HG03060 (cell line): ENCODE results near the gene HELZ2.

Experiments
- ATAC-seq: cut with Tn5 transposase; IDR thresholded peaks from one replicate; pipeline ENCODE4 v1.9.1; 2021; ENCODE audit warnings: low read depth, moderate number of reproducible peaks; ENCODE audit not compliant: unreplicated experiment

The HELZ2 gene

DNA sequence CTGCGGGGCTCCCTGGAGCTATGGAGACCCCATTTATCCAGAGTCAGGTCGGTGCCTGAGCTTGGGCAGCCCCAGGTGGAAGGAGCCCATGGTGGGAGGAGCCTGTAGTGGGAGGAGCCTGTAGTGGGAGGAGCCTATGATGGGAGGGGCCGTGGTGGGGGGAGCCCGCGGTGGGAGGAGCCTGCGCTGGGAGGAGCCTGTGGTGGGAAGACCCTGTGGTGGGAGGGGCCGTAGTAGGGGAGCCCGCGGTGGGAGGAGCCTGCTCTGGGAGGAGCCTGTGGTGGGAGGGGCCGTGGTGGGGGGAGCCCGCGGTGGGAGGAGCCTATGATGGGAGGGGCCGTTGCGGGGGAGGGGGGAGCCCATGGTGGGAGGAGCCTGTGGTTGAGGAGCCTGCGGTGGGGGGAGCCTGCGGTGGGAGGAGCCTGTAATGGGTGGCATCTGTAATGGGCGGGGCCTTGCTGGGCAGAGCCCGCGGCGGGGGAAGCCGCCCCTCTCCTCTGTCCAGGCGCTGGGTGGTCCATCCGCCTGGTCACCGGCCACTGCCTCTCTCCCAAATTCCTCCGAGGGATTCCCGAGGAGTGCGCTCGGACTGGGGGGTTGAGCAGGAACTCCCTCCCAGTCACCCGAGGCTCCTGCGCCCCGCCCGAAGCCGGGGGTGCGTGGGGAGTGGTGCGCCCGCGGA lies 20.6 kb downstream of the HELZ2 start:
- ATAC-seq: no peak

DNA sequence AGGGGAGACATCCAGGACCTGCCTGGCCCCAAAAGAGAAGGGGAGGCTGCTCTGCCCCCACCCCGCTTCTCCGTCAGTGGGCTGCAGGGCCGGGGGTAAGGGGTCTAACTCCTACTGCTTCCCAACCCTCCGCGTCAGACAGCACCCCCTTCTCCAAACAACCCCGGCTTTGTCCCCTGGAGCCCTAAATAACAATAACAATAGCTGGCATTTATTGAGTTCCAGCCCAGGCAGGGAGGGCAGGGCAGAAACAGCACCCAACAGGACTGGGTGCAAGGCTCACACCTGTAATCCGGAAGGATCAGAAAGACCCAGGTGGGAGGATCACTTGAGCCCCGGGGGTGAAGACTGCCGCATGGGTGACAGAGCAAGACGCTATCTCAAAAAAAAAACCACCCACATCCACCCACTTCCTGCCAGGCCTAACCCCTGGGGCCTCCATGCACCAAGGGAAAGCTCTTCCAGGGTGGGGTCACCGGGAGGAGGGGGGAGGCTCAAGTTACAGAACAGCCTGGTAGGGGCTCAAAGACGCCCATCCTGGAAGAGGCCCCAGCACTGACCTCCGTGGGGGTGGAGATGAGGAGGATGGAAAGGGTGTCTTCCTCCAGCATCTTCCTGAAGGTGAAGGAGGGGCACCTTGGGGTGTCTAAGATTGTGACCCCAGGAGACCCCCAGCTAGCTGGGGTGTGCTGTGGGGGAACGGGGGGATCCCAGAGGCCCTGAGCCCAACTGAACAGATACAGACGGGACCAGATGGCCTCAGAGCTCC lies 21.4 kb downstream of the HELZ2 start:
- ATAC-seq: no peak

DNA sequence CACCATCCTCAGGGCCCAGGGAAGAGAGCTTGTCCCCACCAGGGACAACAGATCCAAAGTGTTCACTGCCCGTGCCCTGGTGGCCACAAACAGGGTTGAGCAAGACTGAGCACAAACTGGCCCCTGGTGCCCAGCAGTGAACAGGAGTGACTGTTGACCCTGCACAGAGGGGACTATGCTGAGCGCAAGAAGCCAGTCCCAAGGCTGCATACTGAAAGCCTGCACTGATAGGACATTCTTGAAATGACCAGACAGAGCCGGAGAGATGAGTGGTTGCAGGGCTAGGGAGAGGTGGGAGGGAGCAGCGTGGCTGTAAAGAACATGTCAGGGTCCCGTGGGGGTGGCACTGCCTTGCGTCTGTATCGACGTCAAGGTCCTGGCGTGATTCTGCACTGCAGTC lies 23.0 kb downstream of the HELZ2 start:
- ATAC-seq: no peak

DNA sequence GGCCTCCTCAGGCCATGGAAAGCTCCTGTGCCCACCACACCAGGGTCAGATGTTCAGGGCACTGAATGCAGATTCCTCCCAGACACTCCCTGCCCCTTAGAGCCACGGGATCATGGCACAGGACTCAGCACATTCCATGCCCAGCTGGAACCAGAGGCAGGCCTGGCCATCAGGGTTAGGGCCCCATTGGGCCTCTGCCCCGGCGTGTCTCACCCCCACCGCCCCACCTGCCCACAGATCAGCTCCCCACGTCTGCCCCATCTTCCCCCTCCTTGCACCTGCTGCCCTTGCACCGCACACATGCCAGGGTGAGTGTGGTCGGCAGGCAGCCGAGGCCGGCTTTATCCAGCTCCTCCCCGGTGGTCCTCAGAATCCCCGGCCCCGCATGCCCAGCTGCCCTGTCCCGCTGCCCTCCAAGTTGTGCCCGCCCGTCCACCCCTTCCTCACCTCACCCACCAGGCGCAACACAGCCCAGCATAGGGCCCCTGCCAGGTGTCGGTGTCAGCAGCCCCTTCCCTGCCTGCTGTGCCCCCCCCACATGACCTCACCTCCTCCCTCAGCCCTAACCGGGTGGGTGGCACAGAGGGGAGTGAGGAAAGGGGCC lies 24.3 kb downstream of the HELZ2 start:
- ATAC-seq: no peak

DNA sequence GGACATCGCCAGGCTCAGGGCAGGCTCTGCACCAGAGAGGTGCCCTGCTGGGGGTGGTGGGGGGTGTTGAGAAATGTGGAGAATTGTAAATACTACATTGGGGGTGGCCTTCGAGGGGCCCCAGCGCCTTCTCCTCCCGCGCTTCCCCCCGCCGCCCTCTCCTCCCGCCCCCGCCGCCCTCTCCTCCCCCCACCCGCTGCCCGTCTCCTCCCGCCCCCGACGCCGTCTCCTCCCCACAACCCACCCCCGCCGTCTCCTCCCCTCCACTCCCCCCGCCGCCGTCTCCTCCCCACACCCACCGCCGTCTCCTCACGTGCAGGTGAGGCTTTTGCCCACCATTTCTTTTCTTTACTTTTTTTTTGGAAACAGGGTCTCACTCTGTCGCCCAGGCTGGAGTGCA lies 25.0 kb downstream of the HELZ2 start:
- ATAC-seq: no peak

- ATAC-seq: no peak
Observed at GRCh38 chr20:63548542-63548941, 25.5 kb downstream of the HELZ2 start.

DNA sequence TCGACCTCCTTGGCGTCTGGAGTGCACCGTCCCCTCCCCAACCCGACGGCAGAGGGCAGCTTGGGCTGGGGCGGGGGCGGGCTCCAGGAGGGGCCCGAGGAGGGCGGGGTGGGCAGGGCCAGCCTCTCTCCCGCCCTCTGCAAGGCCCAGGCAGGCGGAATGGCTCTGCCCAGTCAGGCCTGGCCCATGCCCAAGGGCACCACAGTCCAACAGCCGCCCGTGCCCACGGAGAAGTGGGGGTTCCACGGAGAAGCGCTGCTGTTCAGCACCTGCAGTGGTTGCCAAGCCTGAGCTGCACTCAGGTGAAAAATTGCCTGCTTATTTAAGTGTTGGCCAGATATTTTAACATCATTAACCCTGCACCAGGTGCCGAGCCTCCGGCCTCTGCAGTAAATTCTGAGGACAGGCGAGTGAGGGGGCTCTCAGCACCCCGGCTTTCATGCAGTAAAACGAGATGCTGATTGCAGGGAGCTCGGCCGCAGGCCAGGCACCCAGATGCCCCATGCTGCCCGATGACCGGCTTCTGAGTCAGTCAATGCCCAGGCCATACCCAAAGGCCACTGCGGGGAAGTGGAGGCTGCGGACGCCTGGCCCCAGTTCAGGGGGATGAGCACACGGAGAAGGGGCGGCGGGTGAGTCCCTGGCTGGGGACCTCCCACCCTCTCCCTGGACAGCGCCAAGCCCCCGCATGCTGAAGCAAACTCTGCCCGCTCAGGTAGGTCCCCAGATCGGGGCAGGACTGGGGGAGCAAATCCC lies 26.1 kb downstream of the HELZ2 start, which contains the start of gene SRMS:
Gene SRMS, minus strand, starts transcription at position 25 of the 756 bp plus-strand sequence. CDS start 286 bp downstream, outside the sequence.
- ATAC-seq: no peak

GRCh38 chr20:63546956-63547724 lies 26.9 kb downstream of the HELZ2 start:
- no peak for ATAC-seq

DNA sequence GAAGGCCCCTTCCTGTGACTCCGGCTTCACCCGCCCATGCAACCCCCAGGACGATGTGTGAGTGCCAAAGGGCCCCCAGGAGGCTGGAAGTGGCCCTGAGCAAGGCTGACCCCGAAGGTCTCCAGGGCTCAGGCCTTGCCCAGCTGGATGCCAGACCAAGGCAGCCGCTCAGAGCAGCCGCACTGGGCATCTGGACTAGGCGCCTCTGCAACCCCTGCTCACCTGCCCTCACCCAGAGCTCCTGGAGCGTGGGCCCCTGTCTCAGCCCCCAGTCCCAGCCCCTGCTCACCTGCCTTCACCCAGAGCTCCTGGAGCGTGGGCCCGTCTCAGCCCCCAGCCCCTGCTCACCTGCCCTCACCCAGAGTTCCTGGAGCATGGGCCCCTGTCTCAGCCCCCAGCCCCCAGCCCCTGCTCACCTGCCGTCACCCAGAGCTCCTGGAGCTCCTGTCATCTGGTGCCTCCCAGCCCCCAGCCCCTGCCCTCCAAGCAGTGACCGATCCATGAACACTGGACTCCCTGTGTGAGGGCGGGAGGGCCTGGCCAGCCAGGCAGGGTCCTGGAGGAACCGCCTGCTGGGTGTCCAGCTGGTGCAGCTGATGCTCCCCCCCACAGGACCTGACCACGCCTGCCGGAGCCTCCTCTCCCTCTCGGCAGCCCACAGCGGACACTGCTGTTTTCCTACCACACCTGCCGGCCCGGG lies 27.6 kb downstream of the HELZ2 start:
- no peak for ATAC-seq

- no peak for ATAC-seq
Observed at GRCh38 chr20:63545814-63546213, 28.2 kb downstream of the HELZ2 start.

DNA sequence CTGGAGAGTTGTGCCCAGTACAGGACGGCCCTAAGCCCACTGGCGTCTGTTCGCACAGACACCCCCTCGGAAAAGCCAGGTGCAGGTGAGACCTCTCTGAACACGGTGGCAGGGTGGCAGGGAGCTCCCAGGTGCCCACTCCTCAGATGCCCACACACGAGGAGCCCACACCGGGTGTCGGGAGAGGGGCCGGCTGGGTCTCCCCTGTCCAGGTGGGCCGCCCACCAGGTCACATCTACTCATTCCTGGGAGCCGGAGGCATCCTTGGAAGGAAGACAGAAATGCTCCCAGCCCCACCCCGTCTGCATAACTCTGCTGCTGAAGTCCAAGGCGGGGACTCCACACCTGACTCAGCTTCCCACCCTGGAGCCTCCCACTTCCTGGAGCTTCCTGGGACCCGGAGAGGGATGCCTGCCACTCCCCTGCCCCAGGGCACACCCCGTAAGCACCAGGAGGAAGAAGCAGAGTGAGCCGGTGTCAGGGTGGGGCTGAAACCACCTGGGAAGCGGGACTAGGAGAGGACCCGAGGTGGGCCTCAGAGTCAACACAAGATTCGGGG lies 29.0 kb downstream of the HELZ2 start:
- ATAC-seq: no peak

DNA sequence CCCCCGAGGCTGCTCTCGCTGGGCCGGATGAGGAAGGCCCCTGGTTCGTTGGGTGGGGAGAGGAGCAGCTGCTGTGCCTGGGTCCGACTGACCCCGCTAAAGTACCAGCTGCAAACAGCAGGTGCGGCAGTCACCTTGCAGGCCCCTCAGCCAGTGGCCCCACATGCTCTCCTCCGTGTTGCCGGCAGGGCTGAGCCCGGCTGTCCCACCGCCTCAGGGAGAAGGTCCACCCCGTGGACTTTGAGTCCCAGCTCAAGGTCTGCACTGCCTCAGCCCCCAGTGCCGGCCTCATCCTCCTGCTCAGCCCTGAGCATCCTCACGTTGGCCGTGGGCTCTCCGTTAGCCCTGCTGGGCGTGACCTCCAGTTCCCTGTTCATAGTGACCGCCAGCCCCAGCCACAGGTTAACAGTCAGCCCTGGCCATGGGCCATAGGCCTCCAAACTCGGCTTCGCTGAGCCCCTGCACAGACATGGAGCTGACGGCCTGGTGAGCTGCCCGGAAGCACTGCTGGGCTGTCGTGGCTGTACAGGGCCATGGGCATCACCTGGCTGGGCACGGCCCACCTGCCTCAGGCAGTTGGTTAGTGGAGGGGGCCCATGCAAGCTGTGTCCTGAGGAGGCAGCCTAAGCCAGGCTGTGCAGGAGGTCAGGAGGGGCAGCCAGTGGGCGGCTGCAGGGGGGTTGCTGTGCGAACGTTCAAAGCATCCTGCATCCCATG lies 29.6 kb downstream of the HELZ2 start:
- no peak for ATAC-seq

DNA sequence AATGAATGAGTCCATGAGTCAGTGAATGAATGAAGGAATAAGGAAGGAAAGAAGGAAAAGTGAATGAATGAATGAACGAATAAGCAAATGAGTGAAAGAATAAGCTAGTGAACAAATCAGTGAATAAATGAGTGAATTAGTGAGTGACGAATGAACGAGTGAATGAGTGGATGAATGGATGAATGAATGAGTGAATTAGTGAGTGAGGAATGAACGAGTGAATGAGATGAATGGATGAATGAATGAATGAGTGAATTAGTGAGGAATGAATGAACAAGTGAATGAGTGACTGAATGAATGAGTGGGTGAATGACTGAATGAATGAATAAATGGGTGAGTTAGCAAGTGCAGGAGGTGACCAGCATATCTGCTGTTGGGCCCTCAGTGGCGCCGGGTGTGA lies 30.3 kb downstream of the HELZ2 start:
- no peak for ATAC-seq

DNA sequence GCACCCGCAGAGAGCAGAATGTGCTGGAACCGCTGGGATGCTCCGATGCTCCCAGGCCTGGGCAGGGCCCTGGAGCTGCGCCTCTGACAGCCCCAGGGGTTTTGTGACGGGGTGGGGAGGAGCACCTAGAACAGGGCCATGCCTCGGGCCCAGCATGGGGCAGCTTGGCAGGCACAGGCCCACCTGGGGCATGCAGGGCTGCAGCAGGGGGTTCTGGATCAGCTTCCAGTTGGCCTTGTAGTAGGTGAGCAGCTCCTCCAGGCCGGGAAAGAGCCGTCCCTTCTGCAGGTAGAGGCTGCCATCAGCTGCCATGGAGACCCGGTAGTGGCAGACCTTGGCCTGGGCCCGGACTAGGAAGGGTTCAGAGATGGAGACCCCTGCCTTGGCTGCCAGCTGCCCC lies 30.9 kb downstream of the HELZ2 start:
- no peak for ATAC-seq

- no peak for ATAC-seq
Observed at GRCh38 chr20:63542696-63543095, 31.3 kb downstream of the HELZ2 start.

DNA sequence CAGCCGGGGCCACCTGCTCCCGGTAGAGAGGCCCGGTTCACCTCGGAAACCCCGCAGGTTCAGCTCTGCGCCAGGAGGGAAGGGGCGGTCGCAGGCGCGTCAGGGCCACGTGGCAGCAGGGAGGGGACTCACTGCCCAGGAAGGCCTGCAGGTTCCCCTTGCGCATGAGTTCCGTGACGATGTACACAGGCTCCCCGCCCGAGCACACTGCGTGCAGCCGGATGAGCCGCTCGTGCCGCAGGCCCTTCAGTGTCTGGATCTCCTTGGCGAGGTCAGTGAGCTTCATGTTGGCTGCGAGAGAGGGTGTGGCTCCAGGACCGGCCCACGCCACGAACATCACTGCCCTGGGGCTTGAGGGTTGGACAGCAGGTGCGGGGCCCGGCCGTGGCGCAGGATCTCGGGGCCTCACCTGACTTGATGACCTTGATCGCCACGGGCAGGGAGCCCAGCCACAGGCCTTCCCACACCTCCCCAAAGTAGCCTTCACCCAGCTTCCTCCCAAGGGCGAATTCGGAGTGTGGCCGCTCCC lies 31.9 kb downstream of the HELZ2 start:
- ATAC-seq: no peak

DNA sequence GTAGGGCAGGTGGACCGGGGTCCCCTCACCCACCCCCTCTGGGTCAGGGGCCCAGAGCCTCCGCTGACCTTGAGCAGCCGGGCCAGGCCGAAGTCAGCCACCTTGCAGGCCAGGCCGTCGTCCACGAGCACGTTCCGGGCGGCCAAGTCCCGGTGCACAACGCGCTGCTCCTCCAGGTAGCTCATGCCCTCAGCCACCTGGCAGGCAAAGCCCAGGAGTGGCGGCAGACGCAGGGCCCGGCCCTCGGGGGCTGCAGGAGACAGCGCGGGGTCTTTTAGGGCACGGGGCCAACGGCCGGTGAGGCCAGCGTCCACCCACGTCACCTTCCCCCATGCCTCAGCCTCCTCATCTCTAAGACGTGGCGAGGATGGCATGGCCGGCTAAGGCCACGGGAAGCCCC lies 32.7 kb downstream of the HELZ2 start:
- ATAC-seq: no peak

DNA sequence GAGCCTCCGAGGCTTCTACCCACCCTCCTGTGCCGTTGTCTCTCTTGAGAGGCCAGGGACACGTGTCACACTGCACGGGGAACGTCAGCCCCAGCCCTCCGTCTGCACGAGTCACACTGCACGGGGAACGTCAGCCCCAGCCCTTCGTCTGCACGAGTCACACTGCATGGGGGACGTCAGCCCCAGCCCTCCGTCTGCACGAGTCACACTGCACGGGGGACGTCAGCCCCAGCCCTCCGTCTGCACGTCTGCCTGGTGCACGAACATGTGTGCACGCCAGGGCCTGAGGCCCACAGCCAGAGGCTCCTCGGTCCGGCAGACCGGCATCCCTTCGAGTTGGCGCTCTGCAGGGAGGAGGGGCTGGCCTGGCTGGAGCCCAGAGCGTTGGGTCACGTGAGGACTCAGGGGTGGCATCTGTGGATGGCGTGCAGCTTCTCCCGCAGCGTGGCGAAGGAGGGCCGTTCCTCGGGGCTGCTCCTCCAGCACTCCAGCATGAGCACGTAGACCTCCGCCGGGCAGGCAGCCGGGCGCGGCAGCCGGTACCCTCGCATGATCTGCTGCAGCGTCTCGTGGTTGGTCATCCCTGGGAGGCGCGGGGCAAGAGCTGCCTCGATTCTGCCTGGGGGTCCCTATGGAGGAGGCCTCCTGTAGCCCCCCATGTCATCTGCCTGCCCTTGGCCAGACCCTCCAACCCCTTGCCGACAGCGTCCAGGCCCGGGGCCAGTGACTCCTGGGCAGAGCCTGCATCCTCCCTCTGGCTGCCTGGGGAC lies 33.4 kb downstream of the HELZ2 start:
- no peak for ATAC-seq
